Stimulated activated CD4-positive, alpha-beta T cell treated with anti-CD3 and anti-CD28 coated beads, Interleukin-2, amount 100 ng/mL, for 4 hours (primary cell): Measurements from ENCODE around the gene COG1.

Experiments
- DNase-seq: peaks from one replicate; pipeline ENCODE4 v3.0.0-alpha.2; 2020; ENCODE audit warnings: low read depth

The COG1 gene

DNA sequence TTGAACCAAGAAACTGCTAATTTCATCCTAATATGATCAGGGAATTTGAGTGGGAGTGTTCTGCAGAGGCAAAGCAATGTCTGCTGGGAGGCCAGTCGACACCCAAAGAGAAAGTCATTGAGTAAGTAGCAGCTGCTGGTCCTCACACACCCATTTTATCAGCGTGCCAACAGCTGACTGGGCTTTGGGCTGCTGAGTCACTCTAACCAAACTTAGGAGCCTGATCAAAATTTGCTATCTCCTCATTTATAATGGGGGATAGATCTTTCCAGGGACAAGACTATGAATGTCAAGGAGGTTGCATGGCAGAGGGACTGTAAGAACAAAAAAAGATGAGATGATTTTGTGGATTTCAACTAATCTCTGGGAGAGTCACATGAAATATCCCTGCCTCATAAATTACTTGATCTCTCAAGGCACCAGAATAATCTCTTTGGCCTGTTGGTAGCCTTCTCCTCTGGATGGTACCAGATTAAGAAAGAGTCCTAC lies 35.9 kb downstream of the COG1 start:
- peak; percentile 6 for DNase-seq

- DNase-seq: no peak
These were observed 37.2 kb downstream of the COG1 start for GRCh38 chr17:73230088-73230487.

DNA sequence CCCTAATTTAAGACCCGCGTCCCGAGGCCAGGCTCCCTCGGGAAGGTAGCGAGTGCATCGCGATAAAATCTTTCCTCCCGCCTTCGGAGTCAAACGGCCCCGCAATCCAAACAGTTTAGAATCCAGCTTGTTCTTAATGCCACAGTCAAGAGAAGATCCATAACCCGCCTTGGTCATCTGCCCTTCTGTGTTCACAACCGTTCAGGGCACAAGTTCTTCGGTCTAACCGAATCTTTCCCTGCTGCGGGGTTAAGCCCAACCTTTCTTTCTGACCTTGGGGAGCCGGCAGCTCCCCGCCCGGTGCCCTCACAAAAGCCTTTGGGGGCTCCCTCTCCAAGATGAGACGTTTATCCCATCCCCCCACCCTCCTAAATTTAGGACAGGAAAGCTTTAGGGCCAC lies 38.5 kb downstream of the COG1 start:
- no peak for DNase-seq

- DNase-seq: peak; percentile 97
These were observed 39.2 kb downstream of the COG1 start for GRCh38 chr17:73231841-73232586.

DNA sequence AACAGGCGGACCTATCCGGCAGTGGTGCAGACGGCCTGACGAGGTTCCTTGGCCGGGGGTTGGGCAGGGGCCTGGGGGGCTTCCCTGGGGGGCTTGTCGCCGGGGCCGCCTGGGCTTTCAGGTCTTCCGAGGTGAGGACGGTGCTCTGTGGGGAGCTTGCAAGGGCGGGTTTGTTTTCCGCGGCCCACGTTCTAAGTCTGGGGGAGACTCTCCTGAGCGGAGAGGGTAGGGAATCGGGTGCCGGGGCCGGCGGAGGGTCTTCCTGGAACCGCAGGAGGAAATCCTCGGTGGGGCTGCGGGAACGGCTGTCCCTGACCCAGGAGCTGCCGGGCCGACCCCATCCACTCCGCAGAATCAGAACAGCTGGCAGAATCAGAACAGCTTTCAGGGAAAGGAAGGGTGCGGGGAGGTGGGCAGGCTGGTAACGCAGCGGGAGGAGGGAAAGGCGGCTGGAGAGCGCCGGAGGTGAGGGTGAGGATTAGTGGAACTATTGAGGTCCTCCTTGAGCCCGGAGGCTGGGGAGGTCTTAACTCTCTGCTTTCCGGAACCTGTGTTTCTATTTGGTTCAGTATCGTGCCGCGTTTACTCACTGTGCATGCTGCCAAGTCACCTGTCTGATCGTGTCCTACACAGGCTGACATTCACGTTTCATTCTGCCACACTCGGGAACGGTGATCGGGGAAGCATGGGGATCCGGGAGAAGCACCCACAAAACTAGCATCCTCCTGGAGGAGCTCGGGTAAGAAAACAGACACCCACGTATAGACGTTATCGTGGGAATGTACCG lies 39.9 kb downstream of the COG1 start:
- DNase-seq: peak; percentile 9

GRCh38 chr17:73234736-73235135 lies 41.9 kb downstream of the COG1 start:
- DNase-seq: no peak

DNA sequence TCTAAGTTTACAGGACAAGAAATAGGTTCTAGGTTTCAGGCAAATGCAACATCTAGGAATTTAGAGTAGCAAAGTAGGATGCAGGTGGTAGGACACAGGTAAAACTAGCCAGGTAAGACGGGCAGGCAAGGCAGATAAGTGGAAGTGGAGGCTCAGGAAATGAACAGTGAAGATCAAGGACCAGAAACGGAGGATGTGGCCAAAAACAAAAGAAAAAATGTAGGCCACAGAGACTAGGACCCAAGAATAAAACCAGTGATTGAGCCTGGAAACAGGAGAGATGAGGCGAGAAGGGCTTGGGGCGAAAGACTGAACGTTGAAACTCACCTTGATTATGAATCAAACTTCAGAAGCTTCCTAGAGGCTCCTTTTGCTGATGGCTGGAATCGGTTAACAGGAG lies 44.9 kb downstream of the COG1 start:
- DNase-seq: no peak

DNA sequence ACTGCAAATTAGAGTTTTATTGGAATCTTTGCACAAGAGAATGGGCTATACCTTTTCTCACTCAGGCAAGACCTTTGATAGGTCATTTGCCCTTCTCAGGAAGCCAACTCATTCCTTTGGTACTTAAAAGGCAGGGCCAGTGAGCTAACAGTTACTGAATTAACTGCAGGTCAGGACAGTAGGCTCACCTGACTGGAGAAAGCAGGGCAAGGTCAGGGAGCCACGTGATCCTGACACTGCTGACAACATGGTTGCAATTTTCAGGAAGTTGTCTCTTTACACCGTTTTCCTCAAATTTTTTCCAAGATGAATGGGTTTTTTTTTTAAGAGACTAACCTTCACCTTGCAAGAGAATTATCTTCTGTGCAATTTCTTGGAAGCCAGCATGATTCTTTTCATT lies 47.7 kb downstream of the COG1 start:
- no peak for DNase-seq

DNA sequence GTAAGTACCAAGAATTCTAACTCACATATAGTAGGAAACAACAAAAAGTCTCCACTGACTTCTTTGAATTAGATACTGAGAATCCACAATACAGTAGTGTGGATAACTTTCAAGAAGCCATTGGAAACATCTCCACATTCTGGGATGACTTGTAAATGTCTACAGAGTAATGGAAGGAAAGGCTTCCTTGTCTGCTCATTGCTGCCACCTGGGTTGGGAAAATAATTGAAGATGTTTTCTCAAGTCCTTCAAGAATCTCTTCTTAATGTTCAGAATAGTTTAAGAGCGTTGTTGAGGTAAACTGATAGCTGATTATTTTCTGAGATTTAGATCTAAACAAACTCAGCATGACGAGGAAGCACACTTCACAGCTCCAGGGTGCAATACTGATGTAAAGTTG lies 54.9 kb downstream of the COG1 start:
- DNase-seq: no peak

- no peak for DNase-seq
These were observed 55.7 kb downstream of the COG1 start for GRCh38 chr17:73248532-73248931.

GRCh38 chr17:73249700-73250099 lies 56.8 kb downstream of the COG1 start:
- DNase-seq: no peak

DNA sequence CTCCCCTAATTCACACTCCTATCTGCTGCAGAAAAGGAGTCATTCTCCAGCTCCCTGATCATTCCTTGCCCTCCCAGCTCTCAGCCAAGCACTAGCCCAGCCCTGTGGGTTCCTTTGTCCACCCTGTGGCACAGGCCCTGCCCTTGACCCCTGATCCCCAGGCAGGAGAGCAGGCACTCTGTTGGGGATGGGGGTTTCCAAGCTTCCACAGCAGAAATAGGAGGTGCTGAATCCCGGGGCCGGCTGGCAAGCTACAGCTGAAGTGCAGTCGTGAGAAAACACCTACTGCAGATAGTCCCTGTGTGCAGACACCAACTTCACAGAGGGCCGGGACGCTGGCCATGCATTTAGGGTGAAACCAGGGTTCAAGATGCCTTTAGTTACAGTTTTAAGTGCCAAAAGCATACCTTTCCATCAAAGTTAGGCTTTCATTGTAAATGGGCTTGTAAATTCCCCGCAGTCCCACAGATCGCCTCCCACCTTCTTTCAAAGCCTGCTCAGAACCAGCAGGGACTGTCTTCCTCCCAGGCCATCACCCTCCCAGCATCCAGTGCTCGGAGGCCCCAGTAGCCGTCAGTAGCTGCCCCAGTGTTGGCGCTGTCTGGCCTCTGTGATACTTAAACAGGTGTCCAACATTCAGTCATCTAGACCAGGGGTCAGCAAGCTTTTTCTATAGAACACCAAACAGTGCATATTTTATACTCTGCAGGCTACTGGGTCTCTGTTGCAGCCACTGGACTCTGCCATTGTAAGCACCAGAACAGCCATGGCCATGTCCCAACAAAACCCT lies 58.2 kb downstream of the COG1 start:
- no peak for DNase-seq

- no peak for DNase-seq
These were observed 59.0 kb downstream of the COG1 start for GRCh38 chr17:73251871-73252270.

- peak; percentile 32 for DNase-seq
These were observed 62.9 kb downstream of the COG1 start for GRCh38 chr17:73255671-73256181.

DNA sequence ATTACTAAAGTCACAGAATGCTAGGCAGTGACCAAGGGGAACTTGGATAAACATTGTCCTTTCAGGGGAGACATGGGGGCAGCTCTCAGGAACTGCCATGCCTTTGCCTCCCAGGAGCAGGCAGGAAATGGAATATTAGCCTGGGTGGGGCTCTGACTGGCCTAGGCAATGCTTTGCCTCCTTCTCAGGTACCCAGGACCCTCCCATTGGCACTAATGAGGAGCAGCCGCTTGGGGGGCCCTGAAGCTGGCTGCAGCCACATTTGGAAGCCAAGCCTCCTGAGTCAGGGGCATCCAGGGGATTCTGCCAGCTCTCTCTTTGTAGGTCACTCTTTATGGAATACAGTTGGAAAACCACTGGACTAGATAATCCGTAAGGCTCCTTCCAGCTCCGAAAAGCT lies 63.4 kb downstream of the COG1 start:
- no peak for DNase-seq

GRCh38 chr17:73257516-73257915 lies 64.7 kb downstream of the COG1 start:
- no peak for DNase-seq
